Glutamatergic neuron (in vitro differentiated cells): ENCODE measurements around the gene MRPS5. TPM values are rescaled to one million over a fixed set of nuclear protein-coding genes. Genes with fewer than 3 reads are reported as not detected.

Experiments
- DNase-seq: peaks from one replicate; pipeline ENCODE4 v3.0.0; 2022
- H3K27ac Mint-ChIP-seq: one replicate; pipeline ENCODE4 v1.8.0; 2020; ENCODE audit warnings: mild to moderate bottlenecking, mixed read lengths, inconsistent platforms; ENCODE audit not compliant: unreplicated experiment
- H3K27me3 Mint-ChIP-seq: one replicate; pipeline ENCODE4 v1.8.0; 2020; ENCODE audit warnings: mild to moderate bottlenecking, moderate library complexity, mixed read lengths, inconsistent platforms; ENCODE audit not compliant: unreplicated experiment
- H3K36me3 Mint-ChIP-seq: one replicate; pipeline ENCODE4 v1.8.0; 2020; ENCODE audit warnings: mild to moderate bottlenecking, mixed read lengths, inconsistent platforms; ENCODE audit not compliant: unreplicated experiment
- H3K4me1 Mint-ChIP-seq: one replicate; pipeline ENCODE4 v1.8.0; 2020; ENCODE audit warnings: mild to moderate bottlenecking, low read depth, mixed read lengths, inconsistent platforms; ENCODE audit not compliant: unreplicated experiment
- H3K4me3 Mint-ChIP-seq: one replicate; pipeline ENCODE4 v1.8.0; 2020; ENCODE audit warnings: mild to moderate bottlenecking, mixed read lengths, inconsistent platforms; ENCODE audit not compliant: unreplicated experiment
- H3K9me3 Mint-ChIP-seq: one replicate; pipeline ENCODE4 v1.8.0; 2020; ENCODE audit warnings: mild to moderate bottlenecking, moderate library complexity, mixed read lengths, inconsistent platforms; ENCODE audit not compliant: unreplicated experiment
- CTCF ChIP-seq: fragments of 200-600 bp; sonication (generic); IDR thresholded peaks from one replicate; pipeline ENCODE4 v1.5.0; 2021; ENCODE audit not compliant: partially characterized antibody, unreplicated experiment
- total RNA-seq: library from RNA; stranded (reverse); fragmentation: NEBNext Ultra II Directional; extraction: Animal tissue kit (Norgen Biotek cat#: 25700); gene quantifications from one replicate; pipeline ENCODE4 v1.2.1, GENCODE V29; 2021; ENCODE audit not compliant: unreplicated experiment

Gene MRPS5
- total RNA-seq, 1 donor from 2014 or later = 68.7 TPM

- Mint-ChIP-seq H3K9me3 (peaks cover 5% of the 10 kb centered on the region), H3K4me1 (peaks cover 4% of the 10 kb centered on the region), H3K27ac (peak within 1 kb of the TSS; percentile 80), H3K27me3 (peaks cover 4% of the 10 kb centered on the region), H3K4me3 (peak within 1 kb of the TSS; percentile 90), H3K36me3 (peaks cover 19% of the 10 kb centered on the region)
- no peak for TF ChIP-seq CTCF
- peak; percentile 83 for DNase-seq
Measured at GRCh38 chr2:95159690-95160449, 38.3 kb upstream of the MRPS5 start, which contains the start of gene ZNF514. Gene ZNF514 (minus strand): TSS chr2:95159848. CDS start chr2:95153253, 6,595 bp downstream.

- DNase-seq = peak; percentile 65
- H3K36me3 Mint-ChIP-seq = peaks cover 27% of the 10 kb centered on the region
- H3K27me3 Mint-ChIP-seq = peaks cover 4% of the 10 kb centered on the region
- peak overlapping the region; percentile 90 for H3K4me3 Mint-ChIP-seq
- peaks cover 2% of the 10 kb centered on the region for H3K4me1 Mint-ChIP-seq
- peak overlapping the region; percentile 38 for H3K27ac Mint-ChIP-seq
- peaks cover 3% of the 10 kb centered on the region for H3K9me3 Mint-ChIP-seq
- no peak for TF ChIP-seq CTCF
Measured at GRCh38 chr2:95158891-95159619, 37.4 kb upstream of the MRPS5 start.

GRCh38 chr2:95158441-95158840, 36.8 kb upstream of the MRPS5 start:
- peak overlapping the region; percentile 90 for H3K4me3 Mint-ChIP-seq
- peaks cover 4% of the 10 kb centered on the region for H3K27me3 Mint-ChIP-seq
- peaks cover 30% of the 10 kb centered on the region for H3K36me3 Mint-ChIP-seq
- H3K27ac Mint-ChIP-seq = no peak overlapping the region
- no peak for TF ChIP-seq CTCF
- peaks cover 2% of the 10 kb centered on the region for H3K4me1 Mint-ChIP-seq
- DNase-seq = no peak
- H3K9me3 Mint-ChIP-seq = peaks cover 3% of the 10 kb centered on the region

GRCh38 chr2:95149397-95149984, 27.9 kb upstream of the MRPS5 start:
- Mint-ChIP-seq H3K4me1 (no peaks in the 10 kb centered on the region), H3K9me3 (peaks cover 36% of the 10 kb centered on the region), H3K4me3 (no peak overlapping the region), H3K36me3 (peaks cover 83% of the 10 kb centered on the region), H3K27me3 (peaks cover 10% of the 10 kb centered on the region), H3K27ac (no peak overlapping the region)
- TF ChIP-seq CTCF = no peak
- no peak for DNase-seq

- peaks cover 4% of the 10 kb centered on the region for H3K27me3 Mint-ChIP-seq
- H3K36me3 Mint-ChIP-seq = peaks cover 57% of the 10 kb centered on the region
Measured at GRCh38 chr2:95143838-95144237, 22.2 kb upstream of the MRPS5 start.

More at GRCh38 chr2:95143838-95144237, 22.2 kb upstream of the MRPS5 start:
- no peak for TF ChIP-seq CTCF
- H3K9me3 Mint-ChIP-seq = peaks cover 28% of the 10 kb centered on the region
- DNase-seq = no peak
- no peak overlapping the region for H3K4me3 Mint-ChIP-seq
- H3K27ac Mint-ChIP-seq = no peak overlapping the region
- no peaks in the 10 kb centered on the region for H3K4me1 Mint-ChIP-seq
